Keratinocyte (primary cell): Measurements from ENCODE around the gene AJM1.

Experiments used
- CTCF ChIP-seq, 3 experiments: IDR thresholded peaks in 1 of 3; conservative IDR thresholded peaks in 1 of 3; optimal IDR thresholded peaks in 1 of 3; 2 replicates in 2 of 3; 3 replicates in 1 of 3; pipeline versions ENCODE3 to v1.5.1; 2011; ENCODE audit warnings: low read length in 3 of 3, mild to moderate bottlenecking in 3 of 3, moderate library complexity in 2 of 3, control low read depth in 1 of 3, inconsistent platforms in 1 of 3; ENCODE audit not compliant: insufficient read depth in 2 of 3; ENCODE audit errors: extremely low read depth in 1 of 3
- EZH2 ChIP-seq: IDR thresholded peaks from one replicate; pipeline ENCODE4 v1.6.1; 2012; ENCODE audit warnings: inconsistent platforms, mild to moderate bottlenecking, low read length, moderate library complexity

GRCh38 chr9:136860933-136861873 lies 18.9 kb downstream of the AJM1 start:
- no peak for TF ChIP-seq CTCF (optimal IDR thresholded peaks at IDR 0.05 in 1 of 3, IDR thresholded peaks at IDR 0.05 in 1 of 3, conservative IDR thresholded peaks at IDR 0.05 in 1 of 3; ENCODE audit: extremely low read depth in 1 of 3, insufficient read depth in 2 of 3, low read length in 3 of 3)
- TF ChIP-seq EZH2: no peak
